ENCODE results near the gene CLBA1. TPM values are rescaled to one million over a fixed set of nuclear protein-coding genes. Genes with fewer than 3 reads are reported as not detected.
A peak's percentile ranks its signal among the peaks of the same experiment; 100 is the strongest.

Gene CLBA1
- total RNA-seq, 1 experiment from 2014 or later: 19.2 TPM

GRCh38 chr14:104975481-104976197 lies 9.9 kb upstream of the CLBA1 start:
- Histone ChIP-seq H2AFZ (ENCODE audit: low read length) (no peak overlapping the region), H3K27me3 (ENCODE audit: low read length) (no peaks in the 10 kb centered on the region), H3K27ac (ENCODE audit: low read length) (no peak overlapping the region), H3K36me3 (ENCODE audit: low read depth, low read length) (no peaks in the 10 kb centered on the region), H3K4me2 (ENCODE audit: low read length) (peak overlapping the region; percentile 95; the same call in 1 of the 2 replicates), H3K9ac (ENCODE audit: low read length) (no peak overlapping the region), H3K4me3 (ENCODE audit: low read length) (no peak overlapping the region), H3K9me2 (replicated peaks; ENCODE audit: low read length) (no peaks in the 10 kb centered on the region), H3K4me1 (ENCODE audit: insufficient read depth, low read length) (peaks cover 79% of the 10 kb centered on the region), H4K20me1 (ENCODE audit: low read length) (no peaks in the 10 kb centered on the region), H3K79me2 (ENCODE audit: low read length) (peaks cover 40% of the 10 kb centered on the region), H3F3A (ENCODE audit: low read length, unreplicated experiment) (no peaks in the 10 kb centered on the region), H3K9me3 (ENCODE audit: low read length) (no peaks in the 10 kb centered on the region)
- no peak for ATAC-seq
- CTCF ChIA-PET: interaction anchor here (1.0 kb wide), 1 partner anchor 50 kb away, joined by 3 read pairs; no protein-coding TSS in a partner anchor
- intact Hi-C loops (cut with micrococcal nuclease): loop anchor here (1.0 kb wide), 1 partner anchor 70 kb away; no protein-coding TSS in a partner anchor
- POLR2A ChIA-PET (ENCODE audit: unreplicated experiment): no interaction called here
- BruUV-seq (replicated peaks): no TSS peak
- TF ChIP-seq CTCF (conservative IDR thresholded peaks at IDR 0.05; ENCODE audit: low read depth, low read length) (no peak), EZH2 (IDR thresholded peaks at IDR 0.05; ENCODE audit: low read length, unreplicated experiment) (no peak), EZH2phosphoT487 (IDR thresholded peaks at IDR 0.05; ENCODE audit: borderline replicate concordance, low read length) (no peak)
- DNase-seq: no peak

GRCh38 chr14:104976198-104977007 lies 9.2 kb upstream of the CLBA1 start:
- TF ChIP-seq EZH2 (IDR thresholded peaks at IDR 0.05; ENCODE audit: low read length, unreplicated experiment) (no peak), EZH2phosphoT487 (IDR thresholded peaks at IDR 0.05; ENCODE audit: borderline replicate concordance, low read length) (no peak), CTCF (conservative IDR thresholded peaks at IDR 0.05; ENCODE audit: low read depth, low read length) (peak; percentile 85)
- Histone ChIP-seq H3K79me2 (ENCODE audit: low read length) (peaks cover 33% of the 10 kb centered on the region), H3K9me2 (replicated peaks; ENCODE audit: low read length) (no peaks in the 10 kb centered on the region), H2AFZ (ENCODE audit: low read length) (no peak overlapping the region), H3K27me3 (ENCODE audit: low read length) (no peaks in the 10 kb centered on the region), H3K36me3 (ENCODE audit: low read depth, low read length) (no peaks in the 10 kb centered on the region), H3K27ac (ENCODE audit: low read length) (no peak overlapping the region), H3K4me2 (ENCODE audit: low read length) (peak overlapping the region; percentile 95), H3K9me3 (ENCODE audit: low read length) (no peaks in the 10 kb centered on the region), H3K4me1 (ENCODE audit: insufficient read depth, low read length) (peaks cover 71% of the 10 kb centered on the region), H4K20me1 (ENCODE audit: low read length) (no peaks in the 10 kb centered on the region), H3K4me3 (ENCODE audit: low read length) (peak overlapping the region; percentile 97), H3K9ac (ENCODE audit: low read length) (no peak overlapping the region), H3F3A (ENCODE audit: low read length, unreplicated experiment) (no peaks in the 10 kb centered on the region)
- peak; percentile 6 for ATAC-seq
- BruUV-seq (replicated peaks): no TSS peak
- ChIA-PET CTCF (no interaction called here), POLR2A (ENCODE audit: unreplicated experiment) (no interaction called here)
- intact Hi-C loops (cut with micrococcal nuclease): loop anchor here (1.0 kb wide), 1 partner anchor 69 kb away; no protein-coding TSS in a partner anchor
- DNase-seq: peak; percentile 88

All from PC-3 (cell line).